D341Med (cell line): Measurements from ENCODE around the gene CLCA2.

ENCODE experiments used
- DNase-seq: peaks from one replicate; pipeline ENCODE4 v3.0.0; 2012; ENCODE audit warnings: low spot score

Gene CLCA2

DNA sequence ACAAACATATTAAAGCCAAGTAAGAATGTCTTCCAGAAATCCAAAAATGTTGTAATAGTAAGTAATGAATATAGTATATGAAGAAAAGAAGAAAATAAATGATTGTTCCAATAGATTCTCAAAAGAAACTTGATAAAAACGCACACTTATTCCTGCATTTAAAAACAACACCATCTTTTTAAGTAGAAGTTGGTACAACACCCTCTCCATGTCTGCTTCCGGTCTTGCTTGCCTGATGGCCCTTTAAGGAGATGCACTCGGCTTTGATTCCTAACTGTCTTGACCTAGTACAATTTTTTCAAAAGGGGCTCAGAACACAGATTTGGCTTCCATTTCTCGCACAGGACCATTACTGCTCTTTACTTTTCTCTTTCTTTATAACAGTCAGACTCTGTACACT lies 53.7 kb downstream of the CLCA2 start:
- DNase-seq = no peak

DNA sequence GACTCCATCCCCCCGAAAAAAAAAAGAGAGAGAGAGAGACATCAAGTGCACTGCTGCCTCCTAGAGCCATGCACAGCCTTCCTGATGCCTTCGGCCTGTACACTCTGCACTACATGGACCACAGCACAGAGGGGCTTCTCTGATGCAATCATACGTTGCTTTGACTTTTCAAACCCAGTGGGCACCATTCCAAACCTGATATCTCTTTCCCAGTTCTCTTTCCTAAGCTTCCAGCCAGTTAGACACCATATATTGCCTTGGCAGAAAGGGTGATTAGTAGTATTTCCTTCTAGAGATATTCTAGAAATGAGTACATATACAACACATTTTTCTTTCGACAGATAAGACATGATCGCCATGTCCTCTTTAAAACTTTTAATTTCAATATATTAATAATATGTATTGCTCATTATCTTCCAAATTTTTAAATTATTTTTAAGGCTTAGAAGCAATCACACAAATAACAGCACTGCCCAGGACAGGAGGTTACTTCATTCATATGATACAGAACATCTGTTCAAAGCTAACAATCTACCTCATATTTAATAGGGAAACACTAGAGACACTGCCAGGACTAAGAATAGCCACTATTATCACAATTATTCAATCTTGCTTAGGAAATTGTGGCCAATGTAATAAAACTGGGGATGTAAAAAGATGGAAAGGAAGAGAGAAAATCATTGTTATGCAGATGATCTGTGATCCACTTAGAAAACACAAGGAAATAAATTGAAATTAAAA lies 54.6 kb downstream of the CLCA2 start:
- DNase-seq = no peak

DNA sequence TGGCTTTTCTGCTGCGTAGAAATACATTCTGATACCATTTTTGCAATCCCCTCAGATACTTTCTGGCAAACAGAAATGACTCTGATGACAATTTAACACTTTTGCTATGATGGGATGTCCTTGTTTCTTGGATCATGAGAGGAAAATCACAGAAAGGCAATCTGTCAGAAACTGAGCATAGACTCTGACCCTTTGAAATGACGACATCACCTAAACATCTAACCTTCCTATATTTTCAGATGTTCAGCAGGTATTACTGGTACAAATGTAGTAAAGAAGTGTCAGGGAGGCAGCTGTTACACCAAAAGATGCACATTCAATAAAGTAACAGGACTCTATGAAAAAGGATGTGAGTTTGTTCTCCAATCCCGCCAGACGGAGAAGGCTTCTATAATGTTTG lies 58.0 kb downstream of the CLCA2 start:
- no peak for DNase-seq

DNA sequence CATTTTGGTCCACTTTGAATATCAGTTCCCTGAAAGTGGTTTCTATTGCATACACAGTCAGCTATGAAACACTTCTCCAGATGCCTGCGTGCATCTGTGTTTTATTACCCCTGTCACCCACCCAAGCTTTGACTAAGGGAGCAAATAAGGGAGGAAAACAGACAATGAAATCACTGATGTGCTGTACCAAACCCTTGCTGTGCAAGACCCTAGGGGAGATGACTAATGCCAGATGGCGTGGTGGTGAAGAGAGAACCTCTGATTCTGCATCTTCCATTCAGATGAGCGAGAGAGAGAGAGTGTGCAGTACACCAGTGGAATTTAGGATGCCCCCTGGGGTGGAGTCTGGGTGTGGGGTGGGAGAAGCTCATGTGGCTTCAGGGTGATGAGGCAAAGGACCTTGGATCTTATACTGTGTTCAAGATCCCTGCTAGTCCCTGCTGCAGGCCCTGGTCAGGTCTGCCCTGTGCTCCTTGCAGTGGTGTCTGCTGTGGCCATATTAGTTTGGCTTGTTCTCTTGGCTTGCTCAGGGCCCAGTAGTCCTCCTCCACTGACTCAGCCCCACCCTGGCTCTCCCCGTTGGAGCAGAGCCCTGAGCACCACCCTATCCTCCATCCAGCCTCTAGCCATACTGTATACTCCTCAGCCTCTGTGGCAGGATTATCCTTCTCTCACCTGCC lies 63.3 kb downstream of the CLCA2 start:
- DNase-seq = no peak

DNA sequence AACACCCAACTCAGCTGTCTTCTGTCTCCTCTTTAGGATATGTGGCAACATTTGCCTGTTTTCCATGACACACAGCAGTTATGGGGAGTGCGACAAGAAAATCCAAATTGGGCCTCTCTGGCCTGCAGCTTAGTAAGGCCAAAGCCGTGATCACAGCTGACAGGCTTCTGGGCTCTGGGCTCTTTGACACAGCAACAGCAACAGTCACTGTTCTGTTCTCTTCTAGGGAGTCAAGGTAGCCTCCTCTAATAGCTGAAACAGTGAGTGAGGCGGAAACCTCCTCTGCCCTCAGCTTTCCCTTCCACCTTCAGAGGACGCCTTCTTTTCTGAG lies 63.8 kb downstream of the CLCA2 start:
- no peak for DNase-seq

DNA sequence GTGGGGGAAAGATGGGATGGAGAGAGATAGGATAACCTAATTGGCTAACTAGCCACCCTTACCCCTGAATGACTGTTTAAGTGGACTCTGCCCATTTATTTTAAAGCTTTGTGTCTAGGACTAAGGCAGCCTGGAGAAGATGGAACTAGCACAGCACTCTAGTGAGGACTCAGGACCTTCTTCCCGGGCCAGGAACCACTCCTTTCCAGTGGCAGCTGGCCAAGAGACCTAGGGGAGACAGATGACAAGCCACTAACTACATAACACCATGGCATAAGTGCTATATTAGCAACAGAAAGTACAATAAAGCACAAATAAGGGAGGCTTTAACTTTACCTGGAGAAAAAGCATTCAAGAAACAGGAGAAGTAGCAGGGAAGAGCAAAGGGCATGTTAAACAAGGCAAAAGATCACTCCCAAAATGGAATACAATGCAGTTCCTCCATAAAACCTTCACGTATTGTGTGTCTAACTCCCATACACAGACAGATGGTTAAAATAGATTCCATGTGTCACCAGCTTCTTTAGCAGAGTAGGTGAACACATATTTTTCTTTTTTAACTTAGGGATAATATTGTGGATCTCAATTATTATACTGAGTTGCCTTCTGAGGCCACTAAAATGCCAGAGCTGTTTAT lies 65.4 kb downstream of the CLCA2 start:
- no peak for DNase-seq

DNA sequence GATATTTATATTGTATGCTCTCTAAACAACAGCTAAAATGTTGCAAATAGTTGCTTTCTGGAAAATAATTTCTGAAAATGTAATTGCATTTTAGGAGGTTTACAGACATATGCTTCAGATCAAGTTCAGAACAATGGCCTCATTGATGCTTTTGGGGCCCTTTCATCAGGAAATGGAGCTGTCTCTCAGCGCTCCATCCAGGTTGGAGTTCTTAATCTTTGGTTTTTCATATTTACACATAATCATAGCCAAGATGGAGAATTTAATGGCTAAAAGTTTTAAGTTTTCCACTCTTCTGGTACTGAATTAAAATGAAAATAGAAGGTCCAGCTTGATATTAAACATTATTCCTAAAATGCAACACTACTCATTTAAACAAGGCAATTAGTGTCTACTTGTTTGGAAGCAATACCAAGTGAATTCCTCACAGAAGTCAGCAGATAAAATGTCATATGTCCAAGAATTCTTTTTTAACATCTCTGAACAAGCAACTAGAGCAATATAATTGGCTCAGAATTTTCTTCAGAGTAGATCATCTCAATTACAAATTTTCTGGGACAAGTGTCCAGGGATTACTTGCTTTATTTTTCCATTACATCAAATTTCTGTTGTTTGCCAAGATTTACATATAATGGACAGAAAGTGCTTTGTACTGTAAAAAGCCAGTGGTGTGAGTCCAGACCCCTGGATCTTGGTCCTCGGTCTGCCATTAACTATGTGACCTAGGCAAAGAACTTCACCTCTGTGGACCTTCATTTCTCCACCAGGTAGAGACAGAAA lies 67.4 kb downstream of the CLCA2 start:
- DNase-seq = no peak

DNA sequence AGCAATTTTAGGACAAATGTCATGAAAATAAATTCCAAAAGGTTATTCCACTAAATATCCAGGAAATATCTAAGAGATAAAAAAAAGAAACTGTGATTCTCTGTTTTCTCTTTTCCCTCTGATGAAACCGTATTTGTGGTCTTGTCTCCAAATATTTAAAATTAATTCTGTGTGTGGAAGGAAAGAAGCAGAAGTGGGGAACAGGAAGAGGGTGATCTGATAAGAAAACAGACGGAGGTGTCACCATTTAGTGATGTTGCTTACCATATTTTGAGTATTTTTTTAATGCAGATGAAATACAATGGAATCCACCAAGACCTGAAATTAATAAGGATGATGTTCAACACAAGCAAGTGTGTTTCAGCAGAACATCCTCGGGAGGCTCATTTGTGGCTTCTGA lies 74.3 kb downstream of the CLCA2 start:
- no peak for DNase-seq

DNA sequence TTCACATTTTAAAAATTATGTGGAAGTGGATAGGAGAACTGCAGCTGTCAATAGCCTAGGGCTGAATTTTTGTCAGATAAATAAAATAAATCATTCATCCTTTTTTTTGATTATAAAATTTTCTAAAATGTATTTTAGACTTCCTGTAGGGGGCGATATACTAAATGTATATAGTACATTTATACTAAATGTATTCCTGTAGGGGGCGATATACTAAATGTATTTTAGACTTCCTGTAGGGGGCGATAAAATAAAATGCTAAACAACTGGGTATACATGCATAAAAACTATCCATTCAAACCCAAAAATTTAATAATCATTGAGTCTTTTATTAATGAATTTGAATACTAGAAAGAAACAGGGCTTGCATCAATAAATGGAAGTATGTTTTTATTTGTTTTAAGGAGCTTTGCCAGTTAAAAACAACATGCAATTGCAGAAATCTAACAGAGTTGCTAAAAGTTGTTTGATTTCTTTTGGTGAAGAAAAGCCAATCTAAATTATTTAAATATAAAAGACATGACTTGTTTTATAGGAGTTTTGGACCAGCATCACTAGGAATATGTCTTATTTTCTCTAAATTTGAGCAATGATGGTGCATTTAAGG lies 76.1 kb downstream of the CLCA2 start:
- no peak for DNase-seq

DNA sequence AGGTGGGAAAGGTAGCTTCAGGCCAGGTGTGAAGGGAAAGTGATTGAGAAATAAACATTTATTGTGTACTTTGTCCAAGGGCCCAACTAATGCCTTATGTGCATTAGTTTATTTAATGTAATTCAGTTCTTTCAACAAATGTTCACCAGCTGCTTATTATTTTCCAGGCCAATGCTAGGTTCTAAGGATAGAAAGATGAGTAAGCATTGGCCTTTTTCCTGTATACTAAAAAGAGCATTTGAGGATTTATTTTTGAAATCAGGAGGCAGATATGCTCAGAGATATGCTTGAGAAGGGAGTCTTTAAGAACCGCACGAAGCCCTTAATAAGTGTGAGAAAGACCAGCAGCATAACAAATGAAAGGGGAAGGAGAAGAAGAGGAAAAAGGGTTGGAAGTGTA lies 76.7 kb downstream of the CLCA2 start:
- DNase-seq = no peak

DNA sequence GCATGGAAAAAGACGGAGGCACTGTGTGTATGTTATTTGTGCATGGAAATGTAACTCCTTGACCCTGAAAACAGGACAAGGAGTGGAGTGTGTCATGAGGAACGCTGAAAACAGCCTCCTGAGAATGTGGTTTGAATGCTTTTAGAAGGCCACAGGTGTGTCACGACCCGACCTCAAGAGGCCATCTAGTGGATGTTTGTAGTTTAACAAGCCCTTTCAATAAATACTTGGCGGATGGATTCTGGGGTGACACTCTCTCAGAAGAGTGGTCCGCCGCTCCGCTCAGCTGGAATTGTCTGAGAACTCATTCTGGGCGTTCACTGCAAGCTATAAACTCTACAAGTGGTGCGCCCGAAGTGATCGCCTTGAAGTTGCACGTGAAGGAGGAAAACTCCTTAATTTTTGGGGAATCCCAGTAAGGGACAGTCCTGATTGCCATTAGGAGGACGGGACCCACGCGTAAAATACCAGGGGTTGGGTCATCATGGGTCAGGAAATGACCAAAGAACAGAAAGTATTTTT lies 78.2 kb downstream of the CLCA2 start:
- peak; percentile 41 for DNase-seq

DNA sequence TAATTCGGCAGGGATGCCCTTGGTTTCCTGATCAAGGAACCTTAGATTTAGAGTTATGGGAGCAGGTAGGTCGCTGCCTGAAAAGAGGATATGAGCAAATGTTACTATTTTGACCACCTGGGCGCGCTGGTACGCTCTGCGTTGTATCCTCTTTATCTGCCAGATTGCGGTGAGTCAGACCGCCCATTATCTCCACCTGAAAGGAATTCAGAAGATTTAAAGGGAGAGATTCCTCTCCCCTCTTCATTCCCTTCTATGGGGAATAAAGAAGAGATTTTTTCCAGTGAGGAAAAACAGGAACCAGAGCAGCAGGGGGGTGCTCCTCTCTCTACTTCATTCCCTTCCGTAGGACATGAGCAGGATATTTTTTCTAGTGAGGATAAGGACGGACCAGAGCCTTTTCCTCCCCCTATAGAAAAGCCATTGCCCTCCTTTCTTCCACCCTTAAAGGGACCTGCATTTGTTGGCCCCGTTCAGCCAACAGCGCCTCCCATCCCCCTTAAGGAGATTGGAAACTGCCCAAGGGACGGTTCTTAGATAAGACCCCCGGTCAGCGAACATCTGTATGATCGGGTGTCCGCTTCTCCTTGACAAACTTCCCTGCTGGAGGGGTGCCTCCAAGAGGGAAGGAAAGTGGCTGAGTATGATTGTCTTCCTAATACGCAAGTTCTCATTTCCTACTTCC lies 78.9 kb downstream of the CLCA2 start:
- no peak for DNase-seq

DNA sequence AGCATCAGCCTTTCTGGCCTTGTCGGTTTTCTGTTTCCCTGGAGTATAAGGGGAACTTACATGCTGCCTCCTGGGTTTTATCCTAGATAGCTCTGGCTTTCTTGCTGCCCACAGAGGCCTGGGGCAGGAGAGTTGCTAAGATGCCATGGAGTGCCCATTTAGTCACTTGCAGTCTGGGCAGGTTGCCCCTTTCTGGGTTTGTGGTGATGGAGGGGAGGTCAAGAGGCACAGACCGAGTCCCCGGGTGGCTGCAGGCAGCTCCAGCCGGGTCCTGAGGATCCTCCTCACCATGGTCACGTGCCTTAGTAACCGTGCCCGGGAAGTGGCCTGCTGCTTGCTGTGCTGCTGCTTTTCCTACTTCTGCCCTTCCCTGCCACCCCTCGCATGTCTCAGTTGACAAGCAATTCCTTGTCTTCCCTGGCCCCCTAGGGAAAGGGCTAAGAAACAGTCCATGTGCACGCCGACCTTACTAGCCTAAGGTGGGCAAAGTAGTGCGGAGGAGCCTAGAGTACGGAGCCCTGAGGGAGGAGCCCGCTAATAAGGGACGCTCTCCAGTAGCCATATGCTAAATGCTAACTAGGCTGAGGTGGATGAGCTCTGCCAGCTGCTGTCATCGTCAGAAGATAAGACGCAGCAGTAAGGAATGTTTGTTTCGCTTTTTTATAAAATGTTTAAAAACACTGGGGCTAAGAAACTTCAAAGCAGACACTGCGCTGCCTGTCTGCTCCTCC lies 79.6 kb downstream of the CLCA2 start:
- no peak for DNase-seq

DNA sequence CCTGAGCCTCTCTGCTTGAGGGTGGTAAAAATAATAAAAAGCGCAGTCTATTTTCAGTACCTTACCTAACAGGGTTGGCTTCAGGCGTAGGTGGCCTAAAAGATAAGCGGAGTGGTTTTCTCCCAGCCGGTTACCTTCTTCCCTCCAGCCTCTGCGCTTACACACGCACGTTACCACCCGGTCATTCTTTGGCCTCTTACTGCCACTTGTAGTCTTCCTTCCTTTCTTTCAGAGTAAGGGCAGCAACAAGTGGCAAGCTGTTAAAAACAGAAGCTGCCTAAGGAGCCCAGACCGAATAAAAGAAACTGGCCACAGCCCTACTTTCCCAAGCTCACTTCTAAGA lies 80.1 kb downstream of the CLCA2 start:
- DNase-seq = no peak

DNA sequence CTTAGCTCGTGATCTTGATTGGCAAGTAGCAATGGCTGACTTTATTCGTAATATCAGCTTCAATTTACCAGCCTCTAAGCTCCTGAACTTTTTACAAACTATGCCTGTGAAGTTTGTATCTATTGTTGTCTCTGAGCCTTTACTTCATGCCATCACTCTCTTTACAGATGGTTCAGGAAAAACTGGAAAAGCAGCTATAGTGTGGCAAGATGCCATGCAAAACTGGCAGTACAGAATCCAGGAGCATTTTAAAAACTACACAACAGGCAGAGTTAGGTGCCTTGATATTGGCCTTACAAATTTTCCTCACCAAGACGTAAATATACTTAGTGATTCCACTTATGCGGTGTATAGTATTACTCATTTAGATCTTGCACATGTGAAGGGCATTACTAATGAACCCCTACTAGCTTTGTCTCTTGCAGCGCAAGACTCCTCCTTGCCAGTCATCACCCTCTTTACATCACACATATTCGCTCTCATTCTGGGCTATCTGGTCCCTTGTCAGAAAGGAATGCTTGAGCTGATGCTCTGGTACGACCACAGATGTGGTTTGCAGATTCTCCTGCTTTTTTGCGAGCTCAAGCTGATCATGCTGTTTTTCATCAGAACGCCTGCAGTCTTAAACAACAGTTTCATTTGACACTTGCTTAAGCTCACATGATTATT lies 81.1 kb downstream of the CLCA2 start:
- no peak for DNase-seq

DNA sequence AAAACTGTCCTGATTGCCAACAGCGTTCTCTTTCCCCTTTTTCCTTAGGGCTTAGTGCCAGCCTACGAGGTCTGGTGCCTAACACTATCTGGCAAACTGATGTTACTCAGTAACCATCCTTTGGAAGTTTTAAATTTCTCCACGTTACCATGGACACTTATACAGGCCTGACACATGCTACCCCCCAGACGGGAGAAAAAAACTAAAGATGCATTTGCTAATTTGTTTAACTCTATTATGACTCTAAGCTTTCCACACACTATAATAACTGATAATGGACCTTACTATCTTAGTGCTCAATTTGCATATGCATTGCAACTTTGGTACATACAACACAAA lies 81.6 kb downstream of the CLCA2 start:
- DNase-seq = no peak
